Psoas muscle (tissue), 8 donors: Measurements from ENCODE around the gene TMEM61. TPM values are rescaled to one million over a fixed set of nuclear protein-coding genes. Genes with fewer than 3 reads are reported as not detected.

Experiments
- ATAC-seq, 4 donors: fragments of 200-7000 bp; cut with Tn5 transposase; one replicate each; pipeline ENCODE4 v1.9.1; 2020; ENCODE audit warnings: moderate library complexity in 3 of 4, mild to moderate bottlenecking in 2 of 4
- DNase-seq, 2 donors: peaks; one replicate each; pipeline ENCODE4 v3.0.0-alpha.2; 2020
- H3K27ac ChIP-seq: fragments of 200-600 bp; one replicate; pipeline ENCODE4 v1.8.0; 2022
- H3K27me3 ChIP-seq, 3 donors: fragments of 200-600 bp in 1 of 3; one replicate each; pipeline versions ENCODE4 v1.6.1 to v1.8.0; 2013 to 2022; ENCODE audit warnings: low read length in 2 of 3, mild to moderate bottlenecking in 2 of 3, moderate library complexity in 1 of 3; ENCODE audit not compliant: insufficient read depth in 3 of 3
- H3K36me3 ChIP-seq, 2 donors: fragments of 200-600 bp in 1 of 2; one replicate each; pipeline versions ENCODE4 v1.6.1 to v1.8.0; 2013 to 2022; ENCODE audit warnings: low read depth in 1 of 2, mild to moderate bottlenecking in 1 of 2, moderate library complexity in 1 of 2; ENCODE audit not compliant: insufficient read depth in 1 of 2
- H3K4me1 ChIP-seq: fragments of 200-600 bp; one replicate; pipeline ENCODE4 v1.8.0; 2022
- H3K4me3 ChIP-seq: fragments of 200-600 bp; one replicate; pipeline ENCODE4 v1.8.0; 2022; ENCODE audit warnings: mild to moderate bottlenecking
- H3K9me3 ChIP-seq: fragments of 200-600 bp; one replicate; pipeline ENCODE4 v1.8.0; 2022
- CTCF ChIP-seq: fragments of 200-600 bp; IDR thresholded peaks from one replicate; pipeline ENCODE4 v1.8.0; 2022; ENCODE audit warnings: antibody characterized with exemption
- WGBS, 3 donors: extraction: QIAGEN DNeasy Blood & Tissue Kit; methylation state at CpG; one replicate each; pipeline versions ENCODE4 v1.1.6 to v1.1.7; 2013; 5-methylcytosine and 5-hydroxymethylcytosine counted together
- intact Hi-C, 2 donors: fragments of 100-400 bp; cut with DNase I; formaldehyde crosslinking; loops; one replicate each; pipeline versions ENCODE4 v1.11.0 to v1.14.2; 2022
- polyA plus RNA-seq, 3 donors: library from polyadenylated mRNA; stranded (reverse); fragments of 200-250 nt; gene quantifications; one replicate each; pipeline ENCODE4 v1.2.3, GENCODE V29; 2013
- total RNA-seq, 4 donors: library from RNA; stranded (reverse); fragmentation: NEBNext Ultra II Directional in 2 of 4; extraction: Animal tissue kit (Norgen Biotek cat#: 25700) in 2 of 4; gene quantifications; one replicate each; pipeline versions ENCODE4 v1.2.1 to v1.2.4, GENCODE V29; 2021 to 2023
- donor health status: healthy with polysubstance abuse.
- donor health status: DM: no; HTN: no; CAD: no; lungs with moderate emphysema.
- donor health status: Bipolar disorder and iron deficiency.
- donor health status: healthy.
- donor health status: DM: yes; HTN: yes; CAD: no.
- donor health status: DM: no; HTN: no; CAD: no.
- donor health status: DM: no; HTN: no; CAD: no.
- donor health status: DM: yes; HTN: yes; CAD: no.

Gene TMEM61
- total and polyA plus RNA-seq, 7 donors, result 0.05 to 0.54 (median 0.25) TPM; not detected in 1

- H3K9me3 ChIP-seq, result no peaks in the 10 kb centered on the region
- no peak for TF ChIP-seq CTCF
- H3K4me3 ChIP-seq, result no peak overlapping the region
- intact Hi-C loops, result no loop called here
- no peak for DNase-seq
- 32 to 48% (median 46%) methylated on average over 9 of the region's 9 CpGs for WGBS, 3 donors
- peaks cover 0 to 56% (median 8%) of the 10 kb centered on the region in 3 donors for H3K27me3 ChIP-seq
- ATAC-seq, result peak in 1 of 4 donors; percentile 15
- H3K27ac ChIP-seq, result no peak overlapping the region
- no peaks in the 10 kb centered on the region for H3K36me3 ChIP-seq
- peaks cover 6% of the 10 kb centered on the region for H3K4me1 ChIP-seq
These were observed 58.5 kb downstream of the TMEM61 start for GRCh38 chr1:55038974-55039341.

- no peaks in the 10 kb centered on the region for H3K9me3 ChIP-seq
- 1 to 2% (median 2%) methylated on average over 60 to 67 of the region's 67 CpGs for WGBS, 3 donors
- H3K4me3 ChIP-seq, result peak within 1 kb of the TSS; percentile 44
- intact Hi-C loops, result no loop called here
- H3K4me1 ChIP-seq, result peaks cover 6% of the 10 kb centered on the region
- H3K27ac ChIP-seq, result no peak within 1 kb of the TSS
- DNase-seq (no peak), ATAC-seq (peak; percentile 60 to 81 (median 71))
- TF ChIP-seq CTCF, result no peak
- H3K36me3 ChIP-seq, result no peaks in the 10 kb centered on the region
- H3K27me3 ChIP-seq, result peaks cover 0 to 54% (median 8%) of the 10 kb centered on the region in 3 donors
These were observed 59.1 kb downstream of the TMEM61 start, which contains the start of gene PCSK9 for GRCh38 chr1:55039342-55040082. PCSK9 (plus strand) TSS chr1:55039548; CDS start chr1:55039838, 290 bp downstream.

- ATAC-seq, result peak; percentile 7 to 51 (median 33)
- intact Hi-C loops, result no loop called here
- H3K4me1 ChIP-seq, result peaks cover 6% of the 10 kb centered on the region
These were observed 59.9 kb downstream of the TMEM61 start for GRCh38 chr1:55040083-55040932.

GRCh38 chr1:55040933-55041494 lies 60.6 kb downstream of the TMEM61 start:
- no peak for DNase-seq
- no peaks in the 10 kb centered on the region for H3K9me3 ChIP-seq
- intact Hi-C loops, result no loop called here
- ATAC-seq, result no peak
- 53 to 68% (median 67%) methylated on average over 5 of the region's 5 CpGs for WGBS, 3 donors
- no peaks in the 10 kb centered on the region for H3K36me3 ChIP-seq
- H3K27ac ChIP-seq, result no peak overlapping the region
- H3K27me3 ChIP-seq, result peaks cover 0 to 39% (median 6%) of the 10 kb centered on the region in 3 donors
- TF ChIP-seq CTCF, result no peak
- H3K4me3 ChIP-seq, result no peak overlapping the region
- peaks cover 6% of the 10 kb centered on the region for H3K4me1 ChIP-seq

More at GRCh38 chr1:55040083-55040932, 59.9 kb downstream of the TMEM61 start:
- Histone ChIP-seq H3K27ac (no peak overlapping the region), H3K4me3 (peak overlapping the region; percentile 44), H3K27me3 (peaks cover 0 to 46% (median 6%) of the 10 kb centered on the region in 3 donors), H3K36me3 (no peaks in the 10 kb centered on the region), H3K9me3 (no peaks in the 10 kb centered on the region)
- DNase-seq, result no peak
- 13 to 23% (median 14%) methylated on average over 47 to 49 of the region's 49 CpGs for WGBS, 3 donors
- no peak for TF ChIP-seq CTCF
